ENCODE measurements around the gene RNASEL.

- no peak for TF ChIP-seq YY1 (IDR thresholded peaks at IDR 0.05; ENCODE audit: insufficient read depth, insufficient read length)
- no peak for TF ChIP-seq SUZ12 (IDR thresholded peaks at IDR 0.05; ENCODE audit: extremely low read depth, insufficient read depth, insufficient read length)
These were observed 1.2 kb downstream of the RNASEL start for GRCh38 chr1:182587666-182588499.

Data from NT2/D1 (cell line).